Measurements from ENCODE around the gene CNTN6. TPM values are rescaled to one million over a fixed set of nuclear protein-coding genes. Genes with fewer than 3 reads are reported as not detected.

The CNTN6 gene
- total RNA-seq, 1 donor from 2014 or later, result not detected

DNA sequence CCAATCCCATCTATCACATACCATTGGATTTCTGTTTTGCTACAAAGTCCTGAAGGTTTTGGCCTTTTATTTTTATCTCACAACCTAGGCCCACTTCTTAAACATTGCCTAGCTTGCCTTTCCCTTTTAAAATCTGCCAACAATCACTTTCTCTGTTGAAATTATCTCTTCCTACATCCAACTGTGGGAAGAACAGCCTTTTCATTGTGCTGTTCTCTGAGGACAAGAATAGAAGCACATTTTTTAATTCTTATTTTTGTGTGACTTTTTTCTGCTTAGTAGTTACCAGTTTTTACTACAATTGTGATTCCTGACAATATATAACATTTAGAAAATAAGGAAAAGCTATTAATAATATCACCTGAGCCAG, 159.2 kb downstream of the CNTN6 start:
- no peak for DNase-seq (ENCODE audit: low spot score in 2 of 2)
- Histone ChIP-seq H3K27ac (no peak overlapping the region), H3K4me1 (no peaks in the 10 kb centered on the region), H3K27me3 (no peaks in the 10 kb centered on the region), H3K36me3 (no peaks in the 10 kb centered on the region), H3K4me3 (no peak overlapping the region), H3K9me3 (no peaks in the 10 kb centered on the region)
- intact Hi-C loops (cut with DNase I), result no loop called here
- TF ChIP-seq, protein P1, sequence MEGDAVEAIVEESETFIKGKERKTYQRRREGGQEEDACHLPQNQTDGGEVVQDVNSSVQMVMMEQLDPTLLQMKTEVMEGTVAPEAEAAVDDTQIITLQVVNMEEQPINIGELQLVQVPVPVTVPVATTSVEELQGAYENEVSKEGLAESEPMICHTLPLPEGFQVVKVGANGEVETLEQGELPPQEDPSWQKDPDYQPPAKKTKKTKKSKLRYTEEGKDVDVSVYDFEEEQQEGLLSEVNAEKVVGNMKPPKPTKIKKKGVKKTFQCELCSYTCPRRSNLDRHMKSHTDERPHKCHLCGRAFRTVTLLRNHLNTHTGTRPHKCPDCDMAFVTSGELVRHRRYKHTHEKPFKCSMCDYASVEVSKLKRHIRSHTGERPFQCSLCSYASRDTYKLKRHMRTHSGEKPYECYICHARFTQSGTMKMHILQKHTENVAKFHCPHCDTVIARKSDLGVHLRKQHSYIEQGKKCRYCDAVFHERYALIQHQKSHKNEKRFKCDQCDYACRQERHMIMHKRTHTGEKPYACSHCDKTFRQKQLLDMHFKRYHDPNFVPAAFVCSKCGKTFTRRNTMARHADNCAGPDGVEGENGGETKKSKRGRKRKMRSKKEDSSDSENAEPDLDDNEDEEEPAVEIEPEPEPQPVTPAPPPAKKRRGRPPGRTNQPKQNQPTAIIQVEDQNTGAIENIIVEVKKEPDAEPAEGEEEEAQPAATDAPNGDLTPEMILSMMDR (IDR thresholded peaks at IDR 0.05), result no peak

DNA sequence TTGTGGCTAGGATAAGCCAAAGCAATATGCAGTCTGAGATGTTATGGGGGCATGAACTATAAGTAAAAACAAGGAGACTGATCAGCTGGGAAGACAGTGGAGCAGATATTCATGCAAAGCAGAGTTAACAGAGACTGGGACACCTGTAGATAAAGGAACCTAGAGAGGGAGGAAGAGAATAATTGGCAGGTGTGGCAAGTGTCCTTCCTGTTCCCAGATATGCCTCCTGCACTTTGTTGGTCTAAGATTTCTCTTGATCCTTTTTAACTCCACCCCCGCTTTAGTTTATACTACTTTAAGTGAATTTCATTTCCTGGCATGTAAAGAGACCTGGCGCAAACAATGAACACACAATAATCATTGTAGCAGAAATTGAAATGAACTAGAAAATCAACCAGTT, 169.4 kb downstream of the CNTN6 start:
- Histone ChIP-seq H3K9me3 (no peaks in the 10 kb centered on the region), H3K27ac (no peak overlapping the region), H3K36me3 (no peaks in the 10 kb centered on the region), H3K4me1 (no peaks in the 10 kb centered on the region), H3K4me3 (no peak overlapping the region), H3K27me3 (no peaks in the 10 kb centered on the region)
- TF ChIP-seq, protein P1 (IDR thresholded peaks at IDR 0.05), result no peak
- intact Hi-C loops (cut with DNase I), result no loop called here
- DNase-seq (ENCODE audit: low spot score in 2 of 2), result no peak

DNA sequence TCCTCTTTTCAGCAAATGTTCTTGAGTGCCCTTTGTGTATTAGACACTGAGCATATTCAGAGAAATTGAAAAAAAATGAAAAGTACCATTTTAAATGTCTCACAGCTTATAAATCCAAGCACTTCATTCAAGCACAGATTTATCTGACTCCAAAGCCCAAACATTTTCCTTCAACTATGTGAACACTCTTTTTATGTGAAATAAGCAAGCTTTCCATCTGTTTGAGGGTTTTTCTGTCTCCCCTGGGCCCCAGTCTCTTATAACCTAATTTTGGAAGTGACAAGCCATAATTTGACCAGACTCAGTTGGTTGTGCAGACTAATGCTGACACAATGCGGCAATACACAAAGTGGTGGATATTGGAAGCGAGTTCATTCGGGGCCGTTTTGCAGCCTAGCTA, 170.3 kb downstream of the CNTN6 start:
- H3K27ac ChIP-seq, result no peak overlapping the region
- H3K36me3 ChIP-seq, result no peaks in the 10 kb centered on the region
- no peak overlapping the region for H3K4me3 ChIP-seq
- no peaks in the 10 kb centered on the region for H3K4me1 ChIP-seq
- no peak for DNase-seq (ENCODE audit: low spot score in 2 of 2)
- no peaks in the 10 kb centered on the region for H3K9me3 ChIP-seq
- TF ChIP-seq, protein P1 (IDR thresholded peaks at IDR 0.05), result no peak
- intact Hi-C loops (cut with DNase I), result no loop called here
- no peaks in the 10 kb centered on the region for H3K27me3 ChIP-seq

DNA sequence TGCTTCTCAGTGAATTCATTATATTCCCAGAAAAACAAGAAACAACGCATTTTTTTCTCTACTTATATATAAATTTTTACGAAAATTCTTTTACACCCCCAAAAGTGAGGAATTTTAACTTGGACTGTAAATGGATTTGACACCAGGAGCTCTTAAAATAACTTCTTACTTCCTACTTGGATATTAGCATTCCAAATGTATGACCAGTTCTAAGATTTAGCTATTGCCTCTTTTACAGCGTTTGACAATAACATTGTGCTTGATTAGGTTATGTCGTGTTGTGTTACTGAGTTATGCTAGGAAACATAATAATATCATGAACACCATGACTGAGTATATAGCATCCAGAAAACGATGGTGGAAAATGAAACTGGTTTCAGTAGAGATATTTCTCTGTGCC, 177.0 kb downstream of the CNTN6 start:
- no peak overlapping the region for H3K27ac ChIP-seq
- TF ChIP-seq, protein P1 (IDR thresholded peaks at IDR 0.05), result no peak

DNA sequence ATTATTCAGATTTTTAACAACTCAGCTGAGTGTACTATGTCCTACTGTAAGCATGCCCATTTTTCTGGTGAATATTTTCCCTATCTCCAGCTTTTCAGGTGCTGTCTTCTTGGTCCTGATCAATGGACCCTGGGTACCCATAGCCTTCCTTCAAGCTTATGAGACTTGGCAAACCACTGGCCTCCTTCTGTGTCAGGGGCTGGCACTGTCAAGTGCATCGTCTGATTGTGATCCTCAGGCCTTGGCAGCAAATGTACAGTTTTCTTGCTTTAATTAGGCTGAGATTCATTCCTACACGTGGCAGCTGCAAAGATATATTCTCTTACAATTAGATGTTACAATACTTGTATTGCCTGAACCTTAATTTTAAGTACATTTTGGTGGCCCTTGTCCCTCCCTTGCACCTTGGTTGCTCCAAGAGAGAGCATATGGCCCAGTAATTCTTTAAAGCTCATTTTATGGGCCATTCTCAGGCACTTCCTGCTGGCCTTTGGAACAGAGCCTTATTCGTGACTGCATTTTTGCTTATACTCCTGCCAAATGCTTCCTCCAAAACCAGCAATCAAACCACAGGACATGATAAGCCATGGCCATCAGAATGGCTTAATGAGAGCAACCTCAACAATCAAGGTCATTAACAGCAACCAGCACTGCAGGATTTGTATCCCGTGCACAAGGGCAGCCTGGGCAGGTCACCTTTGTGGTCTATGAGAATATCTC, 179.9 kb downstream of the CNTN6 start:
- no peaks in the 10 kb centered on the region for H3K27me3 ChIP-seq
- intact Hi-C loops (cut with DNase I), result no loop called here

More for the DNA sequence above, 177.0 kb downstream of the CNTN6 start:
- Histone ChIP-seq H3K4me1 (no peaks in the 10 kb centered on the region), H3K4me3 (no peak overlapping the region), H3K36me3 (no peaks in the 10 kb centered on the region), H3K9me3 (no peaks in the 10 kb centered on the region), H3K27me3 (no peaks in the 10 kb centered on the region)
- intact Hi-C loops (cut with DNase I), result no loop called here
- no peak for DNase-seq (ENCODE audit: low spot score in 2 of 2)

More for the DNA sequence above, 179.9 kb downstream of the CNTN6 start:
- Histone ChIP-seq H3K36me3 (no peaks in the 10 kb centered on the region), H3K9me3 (no peaks in the 10 kb centered on the region), H3K4me3 (no peak overlapping the region), H3K27ac (no peak overlapping the region), H3K4me1 (no peaks in the 10 kb centered on the region)
- TF ChIP-seq, protein P1 (IDR thresholded peaks at IDR 0.05), result no peak
- DNase-seq (ENCODE audit: low spot score in 2 of 2), result no peak
